HT-29 (cell line): ENCODE results near the gene GNAI2. TPM values are rescaled to one million over a fixed set of nuclear protein-coding genes. Genes with fewer than 3 reads are reported as not detected.

ENCODE experiments used
- DNase-seq: peaks from one replicate; pipeline ENCODE4 v3.0.0-alpha.2; 2015; ENCODE audit warnings: low spot score
- total RNA-seq: library from RNA; depleted of rRNA; stranded (reverse); fragments of >200 nt; shearing (Covaris generic); gene quantifications from 2 replicates; pipeline ENCODE4 v1.2.3, GENCODE V29; 2014; rRNA removed

The GNAI2 gene
- total RNA-seq = 167 and 168 TPM in 2 replicates

- DNase-seq = peak; percentile 95
Observed at GRCh38 chr3:50235716-50236483, at the start of gene GNAI2. GNAI2 (plus strand) TSS chr3:50236204; CDS start chr3:50236336, 132 bp downstream.

- DNase-seq = no peak
Observed at GRCh38 chr3:50187750-50188149, 48.3 kb upstream of the GNAI2 start.

GRCh38 chr3:50189274-50189673, 46.7 kb upstream of the GNAI2 start:
- DNase-seq = peak; percentile 82

- DNase-seq = no peak
Observed at GRCh38 chr3:50189989-50190388, 46.0 kb upstream of the GNAI2 start.

- DNase-seq = no peak
Observed at GRCh38 chr3:50190936-50191660, 44.9 kb upstream of the GNAI2 start, which contains the start of gene GNAT1. GNAT1 (plus strand) TSS chr3:50191610; CDS start chr3:50191726, 116 bp downstream.

GRCh38 chr3:50192124-50192523, 43.9 kb upstream of the GNAI2 start:
- no peak for DNase-seq

- DNase-seq = peak; percentile 73
Observed at GRCh38 chr3:50192689-50193141, 43.3 kb upstream of the GNAI2 start.

GRCh38 chr3:50193286-50193685, 42.7 kb upstream of the GNAI2 start:
- DNase-seq = no peak

- no peak for DNase-seq
Observed at GRCh38 chr3:50193746-50194127, 42.3 kb upstream of the GNAI2 start.

- DNase-seq = peak; percentile 35
Observed at GRCh38 chr3:50194128-50194902, 41.7 kb upstream of the GNAI2 start.

- no peak for DNase-seq
Observed at GRCh38 chr3:50194903-50195500, 41.0 kb upstream of the GNAI2 start.

GRCh38 chr3:50195501-50196252, 40.3 kb upstream of the GNAI2 start:
- no peak for DNase-seq

- DNase-seq = no peak
Observed at GRCh38 chr3:50196253-50196801, 39.7 kb upstream of the GNAI2 start.

GRCh38 chr3:50201573-50202315, 34.3 kb upstream of the GNAI2 start:
- no peak for DNase-seq

GRCh38 chr3:50202353-50203112, 33.5 kb upstream of the GNAI2 start:
- DNase-seq = no peak

- no peak for DNase-seq
Observed at GRCh38 chr3:50203113-50203808, 32.7 kb upstream of the GNAI2 start.

- no peak for DNase-seq
Observed at GRCh38 chr3:50203809-50204803, 31.9 kb upstream of the GNAI2 start.
